H1 (cell line): ENCODE data around the gene ANXA4.

Experiments
- EGR1 ChIP-seq: IDR thresholded peaks from 2 replicates; pipeline ENCODE4 v1.6.1; 2011; ENCODE audit warnings: low read depth, low read length, borderline replicate concordance
- POLR2A ChIP-seq, 2 experiments: IDR thresholded peaks; 1 replicate in 1 of 2; 2 replicates in 1 of 2; pipeline ENCODE4 v1.6.1; 2011; ENCODE audit warnings: low read depth in 2 of 2, low read length in 2 of 2, mild to moderate bottlenecking in 2 of 2; ENCODE audit errors: control extremely low read depth in 1 of 2
- POLR2AphosphoS5 ChIP-seq: IDR thresholded peaks from 2 replicates; pipeline ENCODE4 v1.6.1; 2011; ENCODE audit warnings: low read depth, low read length
- RAD21 ChIP-seq, 2 experiments: IDR thresholded peaks in 1 of 2; conservative IDR thresholded peaks in 1 of 2; 2 replicates each; pipeline ENCODE4 v1.6.1; 2011; ENCODE audit warnings: low read depth in 2 of 2, low read length in 2 of 2, improper control_type of control experiment in 1 of 2, inconsistent platforms in 1 of 2, mild to moderate bottlenecking in 1 of 2, moderate library complexity in 1 of 2
- TBP ChIP-seq: IDR thresholded peaks from 2 replicates; pipeline ENCODE4 v1.6.1; 2011; ENCODE audit warnings: low read depth, low read length, improper control_type of control experiment
- TF ChIP-seq, protein P1 (sequence below), 3 experiments: IDR thresholded peaks; 1 replicate in 2 of 3; 2 replicates in 1 of 3; pipeline versions ENCODE4 v1.5.1 to v1.6.1; 2011; ENCODE audit warnings: low read length in 3 of 3, mild to moderate bottlenecking in 3 of 3, inconsistent platforms in 2 of 3, low read depth in 1 of 3, moderate library complexity in 1 of 3; ENCODE audit not compliant: insufficient read depth in 1 of 3; ENCODE audit errors: control extremely low read depth in 1 of 3

DNA sequence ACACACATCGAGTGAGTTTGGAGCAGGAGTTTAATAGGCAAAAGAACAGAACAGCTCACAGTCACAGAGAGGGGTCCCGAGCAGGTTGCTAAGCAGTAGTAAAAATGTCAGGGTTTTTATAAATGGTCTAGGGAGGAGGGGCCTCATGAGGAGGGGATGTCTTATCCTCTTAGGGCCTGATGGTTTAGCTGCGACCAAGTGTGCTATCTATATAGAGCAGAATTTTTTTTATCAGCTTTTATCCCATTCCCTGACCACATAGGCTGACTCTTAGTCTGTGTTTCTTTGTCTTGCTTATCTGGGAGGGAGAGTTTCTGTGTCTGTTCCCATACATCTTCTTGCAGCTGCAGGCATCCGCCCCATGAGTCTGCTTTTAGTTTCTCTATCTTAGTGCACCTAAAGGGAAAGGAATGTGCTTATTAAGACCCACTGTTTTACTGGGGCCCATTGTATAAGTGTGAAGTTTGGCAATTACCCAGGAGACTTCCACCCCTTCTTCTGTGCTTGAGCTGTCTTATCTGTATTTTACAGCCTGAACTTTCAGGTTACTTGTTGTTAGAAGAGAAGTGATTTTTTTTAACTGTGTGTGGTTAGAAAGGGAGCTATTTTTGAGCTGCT, 57.1 kb downstream of the ANXA4 start:
- TF ChIP-seq, protein P1, sequence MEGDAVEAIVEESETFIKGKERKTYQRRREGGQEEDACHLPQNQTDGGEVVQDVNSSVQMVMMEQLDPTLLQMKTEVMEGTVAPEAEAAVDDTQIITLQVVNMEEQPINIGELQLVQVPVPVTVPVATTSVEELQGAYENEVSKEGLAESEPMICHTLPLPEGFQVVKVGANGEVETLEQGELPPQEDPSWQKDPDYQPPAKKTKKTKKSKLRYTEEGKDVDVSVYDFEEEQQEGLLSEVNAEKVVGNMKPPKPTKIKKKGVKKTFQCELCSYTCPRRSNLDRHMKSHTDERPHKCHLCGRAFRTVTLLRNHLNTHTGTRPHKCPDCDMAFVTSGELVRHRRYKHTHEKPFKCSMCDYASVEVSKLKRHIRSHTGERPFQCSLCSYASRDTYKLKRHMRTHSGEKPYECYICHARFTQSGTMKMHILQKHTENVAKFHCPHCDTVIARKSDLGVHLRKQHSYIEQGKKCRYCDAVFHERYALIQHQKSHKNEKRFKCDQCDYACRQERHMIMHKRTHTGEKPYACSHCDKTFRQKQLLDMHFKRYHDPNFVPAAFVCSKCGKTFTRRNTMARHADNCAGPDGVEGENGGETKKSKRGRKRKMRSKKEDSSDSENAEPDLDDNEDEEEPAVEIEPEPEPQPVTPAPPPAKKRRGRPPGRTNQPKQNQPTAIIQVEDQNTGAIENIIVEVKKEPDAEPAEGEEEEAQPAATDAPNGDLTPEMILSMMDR (IDR thresholded peaks at IDR 0.05; ENCODE audit: control extremely low read depth in 1 of 3, insufficient read depth in 1 of 3, low read depth in 1 of 3, low read length in 3 of 3): no peak
- TF ChIP-seq RAD21 (IDR thresholded peaks at IDR 0.05 in 1 of 2, conservative IDR thresholded peaks at IDR 0.05 in 1 of 2; ENCODE audit: low read depth in 2 of 2, low read length in 2 of 2) (no peak), POLR2AphosphoS5 (no peak), POLR2A (IDR thresholded peaks at IDR 0.05; ENCODE audit: control extremely low read depth in 1 of 2, low read depth in 2 of 2, low read length in 2 of 2) (no peak), EGR1 (no peak), TBP (no peak)
